Esophagus mucosa (tissue), 1 donor: ENCODE results near the gene IGFBP7. TPM values are rescaled to one million over a fixed set of nuclear protein-coding genes. Genes with fewer than 3 reads are reported as not detected.

ENCODE experiments used
- ATAC-seq: fragments of 200-7000 bp; cut with Tn5 transposase; one replicate; pipeline ENCODE4 v1.9.1; 2020
- total RNA-seq: library from RNA; stranded (reverse); gene quantifications from one replicate; pipeline ENCODE4 v1.2.4, GENCODE V29; 2023
- donor health status: DM: yes; HTN: yes; CAD: no.

The IGFBP7 gene, protein sequence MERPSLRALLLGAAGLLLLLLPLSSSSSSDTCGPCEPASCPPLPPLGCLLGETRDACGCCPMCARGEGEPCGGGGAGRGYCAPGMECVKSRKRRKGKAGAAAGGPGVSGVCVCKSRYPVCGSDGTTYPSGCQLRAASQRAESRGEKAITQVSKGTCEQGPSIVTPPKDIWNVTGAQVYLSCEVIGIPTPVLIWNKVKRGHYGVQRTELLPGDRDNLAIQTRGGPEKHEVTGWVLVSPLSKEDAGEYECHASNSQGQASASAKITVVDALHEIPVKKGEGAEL
- 40.9 TPM for total RNA-seq

DNA sequence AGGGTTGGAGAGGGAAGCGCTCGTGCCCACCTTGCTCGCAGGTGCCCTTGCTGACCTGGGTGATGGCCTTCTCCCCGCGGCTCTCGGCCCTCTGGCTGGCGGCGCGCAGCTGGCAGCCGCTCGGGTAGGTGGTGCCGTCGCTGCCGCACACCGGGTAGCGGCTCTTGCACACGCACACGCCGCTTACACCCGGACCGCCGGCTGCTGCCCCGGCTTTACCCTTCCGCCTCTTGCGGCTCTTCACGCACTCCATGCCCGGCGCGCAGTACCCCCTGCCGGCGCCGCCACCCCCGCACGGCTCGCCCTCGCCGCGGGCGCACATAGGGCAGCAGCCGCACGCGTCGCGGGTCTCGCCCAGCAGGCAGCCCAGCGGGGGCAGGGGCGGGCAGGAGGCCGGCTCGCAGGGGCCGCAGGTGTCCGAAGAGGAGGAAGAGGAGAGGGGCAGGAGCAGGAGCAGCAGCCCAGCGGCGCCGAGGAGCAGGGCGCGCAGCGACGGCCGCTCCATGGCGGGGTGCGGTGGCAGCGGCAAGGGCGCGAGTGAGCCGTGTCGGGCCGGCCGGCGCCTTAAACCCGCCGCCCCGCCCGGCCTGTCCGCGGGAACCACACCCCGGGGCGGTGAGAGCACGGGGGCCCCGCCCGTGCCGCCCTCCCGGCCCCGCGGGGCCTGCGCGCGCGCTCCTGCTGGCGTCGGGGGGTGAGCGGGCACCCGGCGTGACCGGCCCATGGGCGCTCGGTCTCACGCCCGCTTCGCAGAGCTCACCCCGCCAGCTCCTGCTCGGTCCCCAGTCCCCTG, at the start of gene IGFBP7:
Gene IGFBP7, minus strand, starts transcription at position 539 of the 793 bp plus-strand sequence. Its CDS starts 34 bp downstream, at position 505.
- peak; percentile 76 for ATAC-seq

- no peak for ATAC-seq
Measured at GRCh38 chr4:57159866-57160265, 49.7 kb upstream of the IGFBP7 start.

- no peak for ATAC-seq
Measured at GRCh38 chr4:57158762-57159161, 48.6 kb upstream of the IGFBP7 start.

DNA sequence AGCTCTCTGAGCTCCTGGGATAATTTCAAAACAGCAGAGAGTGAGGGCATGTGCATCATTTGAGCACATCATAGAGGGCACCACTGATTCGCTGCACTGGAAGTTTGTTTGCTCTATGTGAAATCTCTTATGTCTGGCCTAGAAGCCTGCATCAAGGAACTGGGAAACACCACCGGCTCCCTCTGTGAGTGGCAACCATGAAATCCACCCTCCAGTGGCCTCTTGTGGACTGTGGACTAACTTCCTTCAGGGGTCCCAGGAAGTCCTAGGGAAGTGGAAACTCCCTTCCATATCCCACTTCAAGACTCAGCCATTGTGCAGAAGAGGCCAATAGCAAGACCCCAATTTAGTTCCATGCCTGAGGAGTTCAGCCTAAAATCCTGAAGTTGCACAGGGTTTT, 48.0 kb upstream of the IGFBP7 start:
- ATAC-seq, result no peak

GRCh38 chr4:57157596-57158137, 47.5 kb upstream of the IGFBP7 start:
- no peak for ATAC-seq

DNA sequence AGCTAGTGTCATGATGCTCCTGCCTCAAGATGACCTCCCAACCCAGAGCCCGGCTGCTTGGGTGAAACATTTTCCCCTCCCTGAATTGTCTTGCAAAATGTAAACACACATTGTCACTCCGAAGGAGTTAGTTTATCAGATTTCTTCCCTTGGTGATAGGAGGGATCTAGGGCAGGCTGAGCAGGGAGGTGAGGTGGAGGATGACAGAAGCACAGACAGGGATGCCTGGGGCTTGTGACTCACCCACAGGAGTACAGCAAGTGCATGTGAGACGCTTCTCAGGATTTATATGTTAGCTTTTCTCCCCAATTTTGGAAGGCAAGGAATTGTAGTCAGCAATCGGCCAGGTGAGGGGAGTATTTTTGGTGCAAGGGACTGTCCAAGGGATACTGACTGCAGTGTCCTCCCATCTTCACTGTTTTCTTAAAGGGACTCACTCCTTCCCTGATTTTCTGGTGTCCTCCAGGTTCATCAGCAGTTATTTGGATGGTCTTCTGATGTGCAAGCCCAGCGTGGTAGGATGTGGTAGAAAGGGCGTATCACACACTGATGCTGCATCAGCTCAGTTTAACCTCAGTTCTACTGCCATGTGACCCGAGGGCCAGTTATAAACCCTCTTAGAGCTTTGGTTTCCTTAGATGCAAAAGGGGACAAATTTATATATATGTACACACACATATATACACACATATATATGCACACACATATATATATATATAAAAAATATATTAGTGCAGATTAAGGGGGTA, 46.2 kb upstream of the IGFBP7 start:
- ATAC-seq, result no peak

GRCh38 chr4:57154926-57155325, 44.7 kb upstream of the IGFBP7 start:
- ATAC-seq, result no peak

- no peak for ATAC-seq
Measured at GRCh38 chr4:57154191-57154590, 44.0 kb upstream of the IGFBP7 start.

- ATAC-seq, result no peak
Measured at GRCh38 chr4:57153207-57153606, 43.0 kb upstream of the IGFBP7 start.

GRCh38 chr4:57151481-57151880, 41.3 kb upstream of the IGFBP7 start:
- peak; percentile 97 for ATAC-seq

DNA sequence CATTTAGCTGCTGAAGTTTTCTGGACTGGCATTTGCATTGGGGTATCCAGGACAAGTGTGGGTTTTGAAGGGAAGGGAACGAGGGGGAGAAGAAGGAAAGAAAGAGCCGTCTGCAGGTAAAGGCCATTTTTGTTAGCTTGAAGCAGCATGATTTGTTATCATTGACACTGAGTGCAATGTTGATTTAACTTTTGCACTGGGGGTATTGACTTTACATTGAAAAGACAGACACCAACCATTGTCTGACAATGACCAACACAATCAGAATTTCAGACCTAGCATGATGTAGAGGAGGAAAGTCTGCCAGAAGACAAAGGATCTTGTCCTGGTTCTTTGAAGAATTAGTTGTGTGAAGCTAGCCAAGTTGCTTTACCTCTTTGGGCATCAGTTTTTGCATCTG, 39.6 kb upstream of the IGFBP7 start:
- ATAC-seq, result no peak

- ATAC-seq, result no peak
Measured at GRCh38 chr4:57148831-57149505, 38.8 kb upstream of the IGFBP7 start.

- no peak for ATAC-seq
Measured at GRCh38 chr4:57148177-57148576, 38.0 kb upstream of the IGFBP7 start.

DNA sequence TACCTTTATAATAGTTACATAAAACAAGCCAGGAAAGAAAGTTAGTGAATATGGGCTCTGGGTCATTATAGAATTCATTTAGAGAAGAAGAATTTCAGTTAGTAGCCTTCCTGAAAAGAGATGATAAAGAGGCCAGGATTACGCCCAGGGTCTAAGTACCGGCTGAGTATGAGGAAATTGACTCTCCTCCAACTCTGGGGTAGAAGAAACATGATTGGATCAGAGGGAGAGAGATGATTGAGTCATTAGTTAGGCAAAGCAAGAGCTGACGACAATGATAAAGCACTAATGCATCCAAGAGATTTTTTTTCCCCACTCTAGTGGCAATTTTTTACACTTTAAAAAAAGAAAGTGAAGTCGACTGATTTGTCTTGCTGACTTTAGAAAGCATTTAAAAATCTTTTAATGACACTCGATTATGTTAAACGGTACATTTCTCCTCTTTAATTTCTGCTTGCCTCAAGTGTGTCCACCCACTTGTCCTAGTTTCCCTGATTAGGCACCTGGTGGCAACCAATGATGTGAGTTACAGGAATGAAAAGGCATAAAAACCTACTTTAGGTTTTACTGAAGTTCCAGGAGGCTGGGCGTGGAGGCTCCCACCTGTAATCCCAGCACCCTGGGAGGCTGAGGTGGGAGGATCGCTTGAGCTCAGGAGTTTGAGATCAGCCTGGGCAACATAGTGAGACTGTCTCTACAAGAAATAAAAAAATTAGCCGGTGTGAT, 37.3 kb upstream of the IGFBP7 start:
- peak; percentile 42 for ATAC-seq

DNA sequence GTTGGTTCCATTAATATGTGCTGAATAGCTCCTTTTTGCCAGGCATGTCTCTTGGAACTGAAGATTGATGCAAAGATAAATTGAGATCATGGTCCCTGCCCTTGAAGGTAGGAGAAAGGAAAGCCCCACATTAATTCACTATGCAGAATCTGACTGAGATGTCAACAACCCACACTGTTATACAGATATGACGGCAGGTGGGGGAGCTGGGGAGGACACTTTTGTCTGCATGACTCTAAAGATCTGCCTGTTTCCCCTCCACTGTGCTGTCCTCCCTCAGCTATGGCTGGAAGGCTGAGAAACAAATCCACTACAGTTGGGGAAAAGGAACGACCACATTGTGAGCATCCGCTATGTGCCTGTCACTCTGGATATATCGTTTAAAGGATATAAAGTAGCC, 36.3 kb upstream of the IGFBP7 start:
- ATAC-seq, result no peak

DNA sequence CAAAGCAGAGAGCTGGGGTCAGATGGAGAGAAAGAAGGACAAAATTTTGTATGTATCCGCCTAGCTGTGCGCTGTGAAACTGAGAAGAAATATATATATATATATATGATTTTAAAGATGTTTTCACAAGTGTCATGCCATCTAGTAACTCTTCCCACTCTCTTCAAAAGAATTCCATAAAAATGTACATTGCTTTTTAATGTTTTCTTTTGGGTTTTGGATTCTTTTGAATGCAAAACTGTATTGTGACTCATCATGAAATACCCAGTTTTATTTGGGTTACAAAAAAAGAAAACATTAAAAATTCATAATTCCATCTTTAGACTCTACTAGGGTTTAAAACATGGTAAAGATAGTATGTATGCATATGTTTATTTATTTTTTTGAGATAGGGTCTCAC, 34.3 kb upstream of the IGFBP7 start:
- ATAC-seq, result no peak

GRCh38 chr4:57139783-57140182, 29.6 kb upstream of the IGFBP7 start:
- no peak for ATAC-seq

DNA sequence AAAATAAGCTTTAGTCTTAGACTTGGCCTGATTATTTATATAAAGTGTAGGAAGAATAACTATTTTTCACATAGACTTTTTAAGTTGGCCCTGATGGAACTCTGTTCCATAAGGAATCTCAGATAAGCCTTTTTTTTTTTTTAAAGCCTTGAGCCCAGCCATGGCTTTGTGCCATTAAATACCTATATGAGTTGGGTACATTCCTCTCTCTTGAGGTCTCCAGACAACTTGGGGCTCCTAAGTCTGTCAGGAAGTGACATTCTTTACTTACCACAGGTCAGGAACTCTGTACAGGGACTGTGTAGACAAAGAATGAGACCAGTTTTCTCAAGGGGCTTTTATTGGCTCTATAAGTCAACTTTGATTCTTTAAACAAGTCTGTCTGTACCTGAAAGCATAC, 27.1 kb upstream of the IGFBP7 start:
- no peak for ATAC-seq

GRCh38 chr4:57136281-57136680, 26.1 kb upstream of the IGFBP7 start:
- no peak for ATAC-seq

DNA sequence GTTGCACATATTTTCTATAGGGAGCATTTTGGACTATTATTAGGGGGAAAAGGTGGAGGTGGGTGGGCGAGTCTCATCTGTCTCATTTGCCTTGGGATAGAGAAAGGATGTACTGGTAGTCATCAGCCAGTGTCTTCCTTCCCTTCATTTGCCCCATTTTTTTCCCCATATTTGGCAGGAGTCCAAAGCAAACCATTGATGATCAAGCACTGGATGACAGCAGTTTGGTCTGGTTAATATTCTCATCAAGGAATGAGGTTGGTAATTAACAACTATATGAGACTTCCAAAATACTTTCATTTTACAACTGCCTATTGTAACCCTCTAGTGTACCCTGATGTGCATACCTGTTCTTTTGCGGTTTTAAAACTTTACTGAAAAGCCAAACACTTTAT, 22.6 kb upstream of the IGFBP7 start:
- no peak for ATAC-seq

DNA sequence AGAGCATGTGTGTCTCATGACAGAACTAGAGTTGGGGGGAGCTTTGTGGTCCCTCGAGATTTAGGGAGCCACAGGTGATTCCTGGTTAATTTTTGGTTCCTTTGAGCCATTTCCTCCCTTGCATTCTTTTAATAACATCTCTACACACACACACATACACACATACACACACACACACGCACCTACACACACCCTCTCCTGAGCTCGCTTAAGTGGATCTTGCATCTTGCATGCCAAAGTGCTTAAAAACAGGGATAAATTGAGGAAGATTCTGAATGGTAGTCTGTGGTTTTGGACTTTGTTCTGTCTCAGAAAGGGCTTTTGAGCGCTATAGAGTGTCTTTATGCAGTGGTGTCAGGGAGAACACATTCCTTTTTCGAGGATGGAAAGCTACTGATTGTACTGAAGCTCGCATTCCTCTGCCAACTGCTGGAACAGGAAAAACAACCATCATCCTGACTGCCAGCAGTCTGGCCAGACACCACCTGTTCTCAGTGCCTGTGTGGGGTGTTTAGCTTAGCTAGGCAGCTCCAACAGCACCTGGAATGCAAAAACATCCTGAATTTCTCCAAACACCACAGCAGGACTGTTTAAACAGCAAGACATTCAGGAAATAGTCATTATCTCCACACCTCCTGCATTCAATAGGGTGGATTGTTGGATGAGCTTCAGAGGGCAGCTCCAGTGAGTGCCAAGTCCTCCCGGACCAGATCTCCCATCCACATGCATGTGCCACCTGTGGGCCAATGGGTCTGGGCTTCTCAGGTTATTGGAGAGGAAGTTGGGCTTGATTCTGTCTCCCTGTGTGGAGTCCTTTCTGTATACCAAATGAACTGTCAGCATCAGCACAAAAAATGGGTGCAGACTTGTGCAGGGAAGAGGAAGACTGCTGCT, 21.9 kb upstream of the IGFBP7 start:
- peak; percentile 39 for ATAC-seq
